Left colon (tissue), 2 donors: ENCODE data around the gene PAK6. TPM values are rescaled to one million over a fixed set of nuclear protein-coding genes. Genes with fewer than 3 reads are reported as not detected.

Experiments
- ATAC-seq: fragments of 200-7000 bp; cut with Tn5 transposase; one replicate; pipeline ENCODE4 v1.9.1; 2020; ENCODE audit warnings: mild to moderate bottlenecking, moderate library complexity
- DNase-seq, 2 donors: peaks; one replicate each; pipeline ENCODE4 v3.0.0-alpha.2; 2020
- intact Hi-C, 2 donors: fragments of 100-400 bp; cut with DNase I in 1 of 2; cut with micrococcal nuclease in 1 of 2; formaldehyde crosslinking; loops; one replicate each; pipeline versions ENCODE4 v1.11.2 to v1.14.0; 2022; cut with DNase I, micrococcal nuclease
- total RNA-seq, 2 donors: library from RNA; stranded (reverse); fragmentation: NEBNext Ultra II Directional; extraction: Animal tissue kit (Norgen Biotek cat#: 25700); gene quantifications; one replicate each; pipeline ENCODE4 v1.2.1, GENCODE V29; 2021
- donor health status: DM: no; HTN: no; CAD: no.
- donor health status: DM: yes; HTN: yes; CAD: no.

Gene PAK6
- total RNA-seq, 2 donors from 2014 or later = 2.5 to 3.2 TPM

GRCh38 chr15:40270246-40270995, 31.6 kb downstream of the PAK6 start:
- ATAC-seq = no peak
- intact Hi-C loops = loop anchor here (5.0 kb wide), 2 partner anchors 43 to 53 kb away; no protein-coding TSS in a partner anchor
- no peak for DNase-seq

DNA sequence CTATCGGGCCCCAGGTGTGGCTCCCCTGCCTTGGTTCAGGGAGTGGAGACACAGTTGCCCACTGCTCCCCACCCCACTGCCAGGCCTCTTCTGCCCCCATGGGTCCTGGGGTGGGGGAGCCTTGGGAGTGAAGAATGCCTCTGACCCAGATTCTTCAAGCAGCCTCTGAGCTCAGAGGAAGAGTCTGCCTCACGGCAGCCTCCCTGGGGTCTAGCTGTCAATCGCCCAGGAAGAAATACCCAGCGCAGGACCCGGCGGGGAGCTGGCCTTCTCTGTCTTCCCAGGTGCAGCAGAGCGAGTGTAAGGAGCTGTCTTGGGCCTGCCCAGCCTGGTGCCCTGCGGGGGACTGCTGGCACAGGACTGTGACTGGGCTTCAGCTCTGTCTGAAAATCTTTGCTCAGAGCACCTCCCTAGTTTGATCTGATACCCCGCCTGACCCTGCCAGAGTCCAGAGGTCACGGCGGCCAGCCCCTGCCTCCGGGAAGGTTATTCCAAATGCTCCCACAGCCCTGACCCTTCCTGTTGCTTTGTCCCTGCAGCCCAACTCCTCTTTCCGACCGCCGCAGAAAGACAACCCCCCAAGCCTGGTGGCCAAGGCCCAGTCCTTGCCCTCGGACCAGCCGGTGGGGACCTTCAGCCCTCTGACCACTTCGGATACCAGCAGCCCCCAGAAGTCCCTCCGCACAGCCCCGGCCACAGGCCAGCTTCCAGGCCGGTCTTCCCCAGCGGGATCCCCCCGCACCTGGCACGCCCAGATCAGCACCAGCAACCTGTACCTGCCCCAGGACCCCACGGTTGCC, 33.0 kb downstream of the PAK6 start:
- DNase-seq (no peak), ATAC-seq (no peak)
- intact Hi-C loops = loop anchor here (5.0 kb wide), 2 partner anchors 45 to 55 kb away; no protein-coding TSS in a partner anchor

DNA sequence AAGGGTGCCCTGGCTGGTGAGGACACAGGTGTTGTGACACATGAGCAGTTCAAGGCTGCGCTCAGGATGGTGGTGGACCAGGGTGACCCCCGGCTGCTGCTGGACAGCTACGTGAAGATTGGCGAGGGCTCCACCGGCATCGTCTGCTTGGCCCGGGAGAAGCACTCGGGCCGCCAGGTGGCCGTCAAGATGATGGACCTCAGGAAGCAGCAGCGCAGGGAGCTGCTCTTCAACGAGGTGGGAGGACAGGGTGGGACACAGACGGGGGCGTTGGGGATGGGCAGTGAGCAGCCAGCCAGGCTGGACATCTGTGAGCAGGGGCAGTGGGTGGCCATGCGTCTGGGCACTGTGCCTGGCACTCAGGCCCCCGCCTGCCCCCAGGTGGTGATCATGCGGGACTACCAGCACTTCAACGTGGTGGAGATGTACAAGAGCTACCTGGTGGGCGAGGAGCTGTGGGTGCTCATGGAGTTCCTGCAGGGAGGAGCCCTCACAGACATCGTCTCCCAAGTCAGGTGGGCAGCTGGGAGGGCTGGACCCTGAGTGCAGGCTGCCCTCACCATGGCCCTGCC, 33.7 kb downstream of the PAK6 start:
- ATAC-seq (peak; percentile 65), DNase-seq (no peak)
- intact Hi-C loops = loop anchor here (5.0 kb wide), 2 partner anchors 45 to 55 kb away; no protein-coding TSS in a partner anchor

DNA sequence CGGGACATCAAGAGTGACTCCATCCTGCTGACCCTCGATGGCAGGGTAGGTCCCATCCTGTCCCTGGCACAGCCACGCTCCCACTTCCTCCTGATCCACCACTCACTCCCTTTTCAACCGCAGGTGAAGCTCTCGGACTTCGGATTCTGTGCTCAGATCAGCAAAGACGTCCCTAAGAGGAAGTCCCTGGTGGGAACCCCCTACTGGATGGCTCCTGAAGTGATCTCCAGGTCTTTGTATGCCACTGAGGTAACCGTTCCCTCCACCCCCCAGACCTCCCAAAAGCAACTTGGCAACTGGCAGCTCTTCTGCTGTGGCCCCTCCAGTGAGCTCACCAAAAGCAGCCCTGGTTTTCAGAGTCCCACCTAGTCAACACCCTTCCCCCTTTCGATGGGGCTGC, 34.6 kb downstream of the PAK6 start:
- intact Hi-C loops = loop anchor here (5.0 kb wide), 2 partner anchors 46 to 56 kb away; no protein-coding TSS in a partner anchor
- ATAC-seq = no peak

DNA sequence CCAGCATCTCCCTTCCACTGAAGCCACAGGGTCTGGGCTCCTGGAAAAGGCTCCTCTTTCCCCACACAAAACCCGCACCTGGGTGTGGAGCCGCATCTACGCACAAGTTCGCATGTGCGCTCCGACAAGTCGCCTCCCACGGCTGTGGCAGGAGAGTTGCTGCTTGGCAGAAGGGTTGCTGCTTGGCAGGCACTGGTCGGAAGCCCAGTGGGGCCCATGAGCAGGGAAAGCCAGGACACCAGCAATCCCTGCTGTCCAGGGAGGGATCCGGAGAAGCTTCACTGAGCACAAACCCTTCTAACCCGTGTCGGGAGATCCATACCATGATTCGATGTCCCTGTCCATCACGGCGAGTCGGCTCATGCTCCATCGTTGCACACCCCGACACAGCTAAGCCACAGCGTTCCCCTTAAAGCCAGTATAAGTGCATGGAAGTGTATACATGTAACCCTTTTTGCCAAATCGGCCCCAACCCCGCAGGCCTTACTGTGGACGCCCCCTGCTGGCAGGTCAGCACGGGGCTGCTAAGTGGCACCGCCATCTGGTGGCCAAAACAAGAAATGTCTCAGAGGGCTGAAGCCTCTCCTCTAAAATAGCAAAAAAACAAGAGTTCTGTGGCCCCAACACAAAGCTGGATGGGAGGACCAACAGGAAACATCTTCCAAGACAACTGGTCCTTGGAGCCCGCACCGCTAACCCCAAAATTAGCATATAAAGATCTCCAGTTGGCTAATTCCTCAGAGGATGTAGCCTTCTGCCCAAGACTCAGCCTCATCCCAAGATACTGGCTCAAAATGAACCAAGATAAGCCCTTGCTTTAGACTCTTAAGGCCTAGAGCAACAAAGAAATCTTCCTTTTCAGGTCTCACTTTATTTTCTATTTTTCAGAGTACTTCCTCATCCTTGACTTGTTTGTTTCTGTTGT, 35.7 kb downstream of the PAK6 start:
- ATAC-seq (peak; percentile 56), DNase-seq (peak in 1 of 2 donors; percentile 87)
- intact Hi-C loops = loop anchor here (5.0 kb wide), 3 partner anchors 47 to 232 kb away; no protein-coding TSS in a partner anchor

More for the DNA sequence above, 34.6 kb downstream of the PAK6 start:
- no peak for DNase-seq

- intact Hi-C loops = loop anchor here in 1 of 2 donors (5.0 kb wide), 1 partner anchor 233 kb away; no protein-coding TSS in a partner anchor
- DNase-seq = no peak
- ATAC-seq = no peak
These were observed 36.7 kb downstream of the PAK6 start for GRCh38 chr15:40275523-40275922.

GRCh38 chr15:40275954-40276353, 37.1 kb downstream of the PAK6 start:
- ATAC-seq (no peak), DNase-seq (no peak)
- intact Hi-C loops = loop anchor here in 1 of 2 donors (5.0 kb wide), 1 partner anchor 234 kb away; no protein-coding TSS in a partner anchor

DNA sequence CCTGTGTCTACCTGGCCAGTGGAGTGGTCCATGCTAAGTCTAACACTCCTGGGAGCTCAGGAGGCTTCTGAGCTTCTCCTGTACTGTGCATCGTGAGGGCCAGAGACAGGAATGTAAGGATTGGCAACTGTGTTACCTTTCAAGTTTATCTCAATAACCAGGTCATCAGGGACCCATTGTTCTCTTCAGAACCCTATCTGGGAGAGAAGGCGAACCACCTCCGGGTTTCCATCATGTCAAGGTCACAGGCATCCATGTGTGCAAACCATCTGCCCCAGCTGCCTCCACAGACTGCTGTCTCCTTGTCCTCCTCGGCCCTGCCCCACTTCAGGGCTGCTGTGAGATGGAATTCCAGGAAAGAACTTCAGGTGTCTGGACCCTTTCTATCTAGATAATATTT, 38.1 kb downstream of the PAK6 start:
- ATAC-seq (no peak), DNase-seq (no peak)
- intact Hi-C loops = loop anchor here in 1 of 2 donors (5.0 kb wide), 1 partner anchor 235 kb away; no protein-coding TSS in a partner anchor

DNA sequence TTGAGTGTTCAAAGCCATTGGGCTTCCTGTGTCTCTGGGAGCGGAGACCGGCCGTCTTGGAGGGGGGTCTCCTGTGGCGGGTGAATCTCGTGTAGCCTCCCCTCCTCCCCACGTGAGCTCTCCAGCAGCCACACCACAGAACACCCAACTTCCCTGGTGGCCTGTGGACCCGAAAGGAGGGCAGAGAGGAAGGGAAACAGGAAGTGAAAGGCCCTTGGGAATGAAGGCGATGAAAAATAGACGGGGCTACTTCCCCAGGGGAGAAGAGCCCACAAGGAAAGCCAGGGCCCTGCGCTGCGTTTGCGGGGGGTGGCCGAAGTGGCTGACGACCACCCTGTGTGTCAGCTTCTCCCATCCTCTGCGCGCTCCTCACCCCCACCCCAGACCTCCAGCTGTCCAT, 38.6 kb downstream of the PAK6 start:
- no peak for ATAC-seq
- no peak for DNase-seq

DNA sequence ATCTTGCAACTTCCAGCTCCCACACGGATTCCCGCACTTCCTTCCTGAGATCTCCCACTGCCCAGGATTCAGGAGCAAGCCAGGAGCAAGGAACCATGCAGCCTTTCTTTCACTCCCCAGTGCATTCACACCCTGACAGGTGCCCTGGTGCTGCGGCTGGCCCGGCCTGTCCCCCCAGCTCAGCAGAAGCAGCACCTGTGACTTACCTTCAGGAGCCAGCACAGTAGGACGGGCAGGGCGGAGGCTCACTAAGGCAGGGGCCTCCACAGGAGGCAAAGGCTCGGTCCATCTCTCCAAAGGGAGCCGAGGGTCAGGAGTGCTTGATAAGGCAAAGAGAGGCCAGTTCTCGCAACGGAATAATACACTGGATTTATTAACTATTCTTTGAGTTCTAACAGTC, 39.2 kb downstream of the PAK6 start:
- ATAC-seq = no peak
- no peak for DNase-seq
- intact Hi-C loops = loop anchor here in 1 of 2 donors (5.0 kb wide), 1 partner anchor 236 kb away; no protein-coding TSS in a partner anchor

More for the DNA sequence above, 38.6 kb downstream of the PAK6 start:
- intact Hi-C loops = loop anchor here in 1 of 2 donors (5.0 kb wide), 1 partner anchor 235 kb away; no protein-coding TSS in a partner anchor

DNA sequence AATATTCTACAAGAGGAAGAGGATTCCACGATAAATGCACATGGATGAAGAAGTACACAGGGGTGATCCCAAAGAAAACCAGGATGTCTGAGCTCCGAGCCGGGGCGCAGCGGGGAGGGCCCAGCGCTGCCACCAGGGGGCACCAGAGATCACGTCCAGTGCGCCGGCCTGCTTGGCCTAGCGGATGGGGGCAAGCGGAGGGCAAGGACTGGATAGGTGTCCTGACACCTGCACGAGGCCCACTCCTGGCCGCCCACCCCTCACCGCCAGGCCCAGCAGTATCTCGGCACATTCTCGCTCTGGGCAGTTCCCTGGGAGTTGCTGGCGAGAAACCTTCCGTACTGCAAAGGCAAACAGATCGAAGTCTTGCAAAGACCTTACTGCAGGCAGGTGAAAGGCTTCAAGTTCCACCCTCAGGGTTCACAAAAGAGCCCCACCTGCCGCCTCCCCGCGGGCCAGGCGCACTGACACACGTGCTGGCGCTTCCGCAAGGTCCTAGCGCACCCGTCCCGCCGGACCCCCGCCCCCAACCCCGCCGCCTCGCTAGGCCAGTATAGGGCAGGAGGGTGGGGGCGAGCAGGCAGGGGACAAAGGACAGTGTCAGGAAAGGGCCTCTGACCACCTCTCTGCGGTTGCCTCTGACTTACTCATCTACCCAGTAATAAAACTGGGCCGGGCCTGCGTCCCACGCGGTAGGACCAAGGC, 40.7 kb downstream of the PAK6 start:
- ATAC-seq (peak; percentile 57), DNase-seq (peak; percentile 52 to 79)
- intact Hi-C loops = loop anchor here (5.0 to 10.0 kb wide), 2 partner anchors 145 to 237 kb away; no protein-coding TSS in a partner anchor

- intact Hi-C loops = loop anchor here in 1 of 2 donors (10.0 kb wide), 1 partner anchor 144 kb away; no protein-coding TSS in a partner anchor
- DNase-seq (no peak), ATAC-seq (no peak)
These were observed 41.6 kb downstream of the PAK6 start for GRCh38 chr15:40280260-40281056.

DNA sequence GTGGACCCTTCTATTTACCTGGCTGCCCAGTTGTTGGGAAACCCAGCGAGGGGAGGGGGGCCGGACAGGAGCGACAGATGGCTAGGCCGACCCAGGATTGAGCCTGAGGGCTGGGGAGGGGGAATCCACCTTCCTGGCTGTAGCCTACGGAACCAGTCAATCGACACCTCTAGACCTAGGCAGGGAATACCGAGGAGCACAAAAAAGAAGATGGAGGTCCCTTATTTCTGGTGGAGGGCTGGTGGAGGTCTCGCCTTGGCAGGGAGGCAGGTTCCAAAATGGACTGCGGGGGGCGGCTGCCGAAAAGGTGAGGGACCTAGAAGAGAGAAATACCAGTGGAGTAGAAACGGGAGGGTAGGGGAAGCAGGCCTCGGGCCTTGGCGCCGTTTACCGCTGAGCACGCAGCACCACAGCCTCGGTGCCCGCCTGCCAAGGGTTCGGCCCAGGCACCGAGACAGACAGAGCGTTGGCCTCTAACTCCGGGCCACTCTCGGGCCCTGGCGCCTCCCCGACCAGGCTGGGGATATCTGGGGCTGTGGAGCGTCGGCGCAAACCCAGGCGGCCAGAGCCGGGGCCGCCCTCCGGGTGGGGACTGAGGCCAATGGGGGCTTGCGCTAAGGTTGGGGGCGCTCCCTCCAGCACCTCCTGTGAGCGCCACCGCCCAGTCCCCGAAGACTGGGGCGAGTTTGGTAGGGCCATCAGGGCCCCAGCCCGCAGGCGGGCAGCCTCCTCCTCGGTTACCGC, 42.4 kb downstream of the PAK6 start:
- no peak for DNase-seq
- intact Hi-C loops = loop anchor here in 1 of 2 donors (10.0 kb wide), 1 partner anchor 144 kb away; no protein-coding TSS in a partner anchor
- ATAC-seq = no peak

DNA sequence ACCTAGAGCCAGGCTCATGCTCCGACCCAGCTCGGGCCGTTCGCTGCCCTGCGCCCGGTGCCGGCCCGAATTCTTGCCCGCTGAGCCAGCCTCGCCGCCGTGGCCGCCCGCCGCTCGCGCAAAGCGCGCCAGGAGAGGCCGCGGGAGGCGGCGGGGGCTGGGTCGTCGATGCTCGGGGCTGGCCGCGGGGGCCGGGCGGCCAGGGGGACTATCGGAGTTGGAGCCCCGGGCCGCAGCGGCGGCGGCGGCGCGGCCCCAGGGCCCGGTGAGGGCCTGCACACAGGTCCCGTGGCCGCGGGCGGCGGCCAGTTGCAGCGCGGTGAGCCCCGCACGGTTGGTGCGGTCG, 42.9 kb downstream of the PAK6 start:
- DNase-seq = no peak
- no peak for ATAC-seq
- intact Hi-C loops = loop anchor here in 1 of 2 donors (10.0 kb wide), 1 partner anchor 143 kb away; no protein-coding TSS in a partner anchor

- intact Hi-C loops = loop anchor here in 1 of 2 donors (10.0 kb wide), 1 partner anchor 142 kb away; no protein-coding TSS in a partner anchor
- ATAC-seq (peak; percentile 59), DNase-seq (peak in 1 of 2 donors; percentile 65)
These were observed 43.4 kb downstream of the PAK6 start for GRCh38 chr15:40282147-40282868.
